Measurements from ENCODE around the gene GALNT12.

GALNT12 gene

DNA sequence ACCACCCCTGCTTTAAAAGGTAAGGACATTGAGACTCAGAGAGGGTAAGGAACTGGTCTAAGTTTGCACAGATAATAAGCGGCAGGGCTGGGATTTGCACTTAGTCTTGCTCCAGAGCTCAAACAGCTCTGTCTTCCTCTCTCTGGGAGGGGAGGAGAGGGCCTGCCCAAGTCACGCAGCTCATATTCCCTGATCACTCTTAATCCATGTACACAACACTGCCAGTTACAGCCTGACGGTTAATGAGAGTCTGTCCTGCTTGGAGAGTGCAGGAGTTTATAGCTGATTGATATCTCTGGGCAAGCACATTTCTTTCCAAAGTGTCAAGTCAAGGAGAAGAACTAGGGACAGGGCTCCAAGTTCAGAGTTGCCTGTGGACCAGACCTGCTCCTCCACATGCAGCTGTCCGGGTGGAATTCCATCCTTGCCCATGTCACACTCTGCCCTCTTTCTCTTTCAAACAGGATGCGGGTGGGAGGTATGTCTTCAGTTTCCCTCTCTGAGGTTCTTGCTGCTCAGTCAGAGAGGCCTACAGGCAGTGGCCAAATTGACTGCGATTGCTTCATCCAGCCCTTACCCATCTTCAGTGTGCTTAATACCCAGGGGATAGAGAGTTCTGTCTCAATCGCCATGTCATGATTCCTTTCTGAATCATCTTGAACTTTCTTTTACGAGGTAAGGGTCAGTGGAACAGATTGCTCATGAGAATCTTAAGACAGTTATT is 54.5 kb downstream of the GALNT12 start:
- no peak for DNase-seq (ENCODE audit: low spot score)

DNA sequence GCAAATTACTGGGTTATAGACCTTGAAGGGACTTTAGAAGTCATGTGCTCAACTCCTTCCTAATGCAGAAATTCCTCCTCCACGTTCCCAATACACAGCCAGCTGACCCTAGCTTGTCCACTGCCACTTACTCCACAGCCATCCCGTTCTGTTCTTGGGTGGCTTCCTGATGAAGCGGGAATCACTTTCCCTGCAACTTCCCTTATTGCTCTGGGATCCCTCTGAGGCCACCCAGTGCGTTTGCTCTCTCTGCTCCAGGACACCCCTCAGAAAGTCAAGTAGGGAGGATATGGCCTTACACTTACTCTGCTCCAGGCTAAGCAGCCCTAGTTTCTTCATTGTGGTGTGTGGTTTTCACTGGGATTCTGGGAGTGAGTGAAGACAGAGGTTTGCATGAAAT is 55.5 kb downstream of the GALNT12 start:
- no peak for DNase-seq (ENCODE audit: low spot score)

DNA sequence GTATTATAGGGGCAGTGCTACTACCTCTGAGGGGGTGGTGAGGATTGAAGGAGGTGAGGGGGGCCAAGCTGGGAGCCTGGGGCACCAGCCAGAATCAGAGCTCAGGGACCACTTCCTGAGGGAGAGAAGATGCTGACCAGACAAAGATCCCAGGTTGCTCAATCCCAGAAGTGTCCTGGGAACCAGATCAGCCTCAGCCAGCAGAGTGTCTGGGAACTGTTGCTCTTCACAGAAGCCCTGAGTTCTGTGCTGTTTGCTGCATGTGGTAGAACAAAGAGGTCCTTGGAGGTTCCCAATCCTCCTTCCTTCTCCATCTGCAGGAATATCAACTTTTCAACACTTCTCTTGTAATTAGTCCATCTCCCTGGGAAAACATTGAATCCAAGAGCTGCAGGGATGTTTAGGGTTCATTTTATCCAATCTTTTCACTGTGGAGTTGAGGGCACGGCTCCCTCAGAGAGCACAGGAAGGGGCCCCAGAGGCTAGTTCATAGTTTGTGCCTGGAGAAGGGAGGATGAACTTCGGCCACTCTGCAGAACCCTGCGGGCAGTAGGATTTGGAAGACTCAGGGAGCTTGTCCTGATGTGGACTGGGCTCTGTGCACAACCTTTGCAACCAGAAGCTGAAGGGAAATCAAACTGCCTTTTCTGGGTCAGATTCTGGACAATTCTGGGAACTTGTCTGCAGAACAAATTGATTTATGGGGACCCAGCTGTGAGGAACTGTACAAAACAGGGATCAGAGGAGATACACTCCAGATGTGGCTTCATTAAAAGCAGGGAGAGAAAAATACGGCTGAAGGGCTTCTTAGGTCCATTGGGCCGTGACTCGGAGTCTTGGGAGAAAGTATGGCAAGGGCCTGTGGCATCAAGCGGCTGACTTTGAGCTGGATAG is 57.1 kb downstream of the GALNT12 start:
- DNase-seq (ENCODE audit: low spot score) = no peak

DNA sequence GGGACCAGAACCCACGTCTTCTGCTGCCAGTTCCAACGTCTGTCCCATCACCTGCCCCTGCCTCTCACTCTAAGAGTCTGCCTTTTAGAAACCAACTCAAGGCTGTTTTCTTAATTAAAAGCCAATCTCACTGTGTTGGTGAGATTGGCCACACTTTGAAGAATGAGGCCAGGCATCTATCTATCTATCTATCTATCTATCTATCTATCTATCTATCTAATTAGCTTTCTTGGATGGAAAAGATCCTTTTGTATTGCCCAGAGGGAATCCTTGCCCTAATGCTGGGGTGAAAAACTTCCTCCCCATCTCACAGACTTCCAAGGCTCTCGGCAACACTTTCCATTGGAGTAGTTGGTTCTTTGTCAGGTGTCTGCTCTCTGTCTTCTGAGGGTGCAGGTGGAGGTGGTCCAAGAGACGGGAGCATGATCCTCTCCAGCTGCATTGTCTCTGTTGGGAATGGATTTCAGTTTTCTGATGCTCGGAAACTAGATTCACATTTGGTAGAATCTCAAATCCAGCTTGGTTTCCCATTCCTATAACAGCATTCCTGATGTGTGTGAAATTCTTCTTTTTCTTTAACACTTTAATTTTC is 57.9 kb downstream of the GALNT12 start:
- no peak for DNase-seq (ENCODE audit: low spot score)

DNA sequence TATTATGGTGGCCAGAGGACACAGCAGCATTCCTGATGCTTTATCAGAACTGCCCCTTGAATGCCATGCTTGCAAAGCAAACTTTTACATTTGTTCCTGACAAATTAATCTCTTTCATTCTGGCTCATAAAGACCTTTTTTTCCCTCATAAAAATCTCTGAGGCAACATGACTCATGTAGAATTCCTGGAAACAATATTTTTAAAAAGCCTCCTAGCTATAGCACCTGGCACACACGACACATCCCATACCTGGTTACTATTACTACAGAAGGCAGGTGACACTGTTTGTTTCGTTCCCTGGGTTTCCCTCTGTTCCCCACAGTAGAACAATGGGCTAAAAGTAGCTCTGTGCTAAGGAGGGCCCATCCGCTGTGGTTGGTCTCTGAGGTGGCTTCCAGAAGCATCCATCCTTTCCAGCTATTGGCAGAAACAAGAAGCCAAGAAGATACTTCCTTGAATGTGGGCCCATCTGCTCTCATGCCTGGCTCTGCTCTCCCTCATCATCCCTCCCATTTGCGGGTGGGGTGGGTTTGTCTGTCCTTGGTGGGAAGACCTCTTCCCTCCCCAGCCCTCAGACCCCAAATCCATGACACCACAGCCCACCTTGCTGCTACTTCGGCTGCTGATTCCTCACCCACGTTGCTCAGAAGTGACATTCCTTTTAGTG is 59.1 kb downstream of the GALNT12 start:
- no peak for DNase-seq (ENCODE audit: low spot score)

DNA sequence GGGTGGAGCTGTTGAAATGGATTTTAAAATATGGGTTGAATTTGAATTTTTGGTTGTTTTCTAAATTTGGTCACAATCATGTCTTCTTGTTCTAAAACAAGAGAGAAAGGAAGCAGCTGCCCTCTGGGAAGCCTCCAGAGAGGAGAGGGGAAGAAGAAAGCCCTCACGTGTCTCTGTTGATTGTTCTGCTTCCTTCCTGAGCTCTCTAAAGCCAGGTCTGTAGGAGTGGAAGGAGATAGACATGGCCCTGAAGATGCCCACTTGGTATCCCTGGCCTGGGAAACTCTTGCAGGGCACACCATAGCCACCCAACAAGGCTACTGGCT is 59.6 kb downstream of the GALNT12 start:
- no peak for DNase-seq (ENCODE audit: low spot score)

DNA sequence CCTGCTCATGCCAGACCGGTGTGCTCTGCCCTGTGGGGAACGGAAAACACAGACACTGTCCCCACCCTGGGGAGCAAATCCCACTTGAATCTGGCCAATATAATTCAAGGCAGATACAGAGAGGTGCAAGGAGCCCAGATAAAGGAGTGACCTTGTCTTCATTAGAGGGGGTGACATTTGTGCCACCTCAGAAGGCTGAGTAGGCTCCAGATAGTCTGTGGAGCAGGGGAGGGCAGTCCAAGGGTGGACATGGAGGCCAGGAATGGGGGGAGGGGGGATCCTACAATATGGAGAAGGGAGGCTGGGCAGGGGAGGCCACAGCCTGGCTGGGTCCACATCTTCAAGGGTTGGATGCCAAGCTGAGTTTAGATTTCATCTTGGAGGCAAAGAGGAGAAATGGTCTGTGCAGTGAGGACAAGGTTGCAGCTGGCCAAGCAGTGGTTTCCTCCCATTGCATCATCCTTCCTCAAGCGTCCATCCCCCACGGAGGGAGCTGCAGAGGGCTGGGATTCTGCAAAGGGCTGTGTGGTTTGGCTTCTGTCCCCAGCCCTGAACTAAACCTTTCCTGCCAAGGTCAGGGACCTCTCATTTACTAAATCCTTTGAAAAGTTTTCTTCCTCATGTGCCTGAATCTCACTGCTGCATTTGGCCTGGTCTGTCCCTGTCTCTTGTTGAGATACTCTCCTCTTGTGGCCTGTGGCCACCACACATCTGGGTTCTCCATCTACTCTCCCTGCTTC is 60.1 kb downstream of the GALNT12 start:
- no peak for DNase-seq (ENCODE audit: low spot score)

DNA sequence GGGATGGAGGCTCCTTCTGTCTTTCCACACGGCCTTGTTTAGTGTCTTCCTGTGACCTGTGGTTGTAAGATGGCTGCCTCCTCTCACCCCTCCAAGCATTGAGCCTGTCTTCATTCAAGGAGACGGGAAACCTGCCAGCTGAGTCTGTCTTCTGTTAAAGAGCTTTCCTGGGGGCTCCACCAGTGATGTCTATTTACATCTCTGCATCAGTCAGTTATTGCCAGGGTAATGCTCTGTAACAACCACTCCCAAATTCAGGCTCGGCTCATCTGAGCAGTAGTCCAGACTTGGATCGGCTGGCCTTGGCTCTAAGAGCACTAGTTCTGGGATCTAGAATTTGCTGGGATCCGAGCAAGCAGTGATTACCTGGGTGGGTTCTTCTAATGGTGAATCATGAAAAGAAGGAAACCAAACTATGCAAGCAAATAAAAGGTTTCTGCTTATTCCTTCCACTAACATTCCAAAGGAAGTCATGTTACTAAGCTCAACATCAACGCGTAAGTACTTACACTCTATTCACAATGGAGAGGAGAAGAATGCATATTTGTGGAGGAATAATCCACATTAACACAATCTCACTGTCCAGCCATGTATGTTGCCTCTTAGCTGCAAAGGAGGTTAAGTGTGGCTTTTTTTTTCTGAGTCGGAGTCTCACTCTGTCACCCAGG is 61.7 kb downstream of the GALNT12 start:
- DNase-seq (ENCODE audit: low spot score) = no peak

DNA sequence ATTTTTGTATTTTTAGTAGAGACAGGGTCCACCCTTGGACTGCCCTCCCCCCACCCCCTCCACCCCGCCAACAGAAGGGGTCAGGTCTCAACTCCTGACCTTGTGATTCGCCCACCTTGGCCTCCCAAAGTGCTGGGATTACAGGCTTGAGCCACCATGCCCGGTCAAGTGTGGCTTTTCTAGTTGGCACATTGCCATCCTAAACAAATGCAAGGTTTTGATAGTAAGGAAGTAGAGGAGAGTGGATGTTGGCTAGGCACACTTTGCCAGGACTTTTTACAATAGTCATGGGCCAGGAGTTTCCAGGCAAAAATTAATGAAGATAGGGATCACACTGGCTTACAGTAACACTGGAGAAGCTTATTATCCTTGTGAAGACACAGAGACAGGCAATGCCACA is 62.4 kb downstream of the GALNT12 start:
- no peak for DNase-seq (ENCODE audit: low spot score)

DNA sequence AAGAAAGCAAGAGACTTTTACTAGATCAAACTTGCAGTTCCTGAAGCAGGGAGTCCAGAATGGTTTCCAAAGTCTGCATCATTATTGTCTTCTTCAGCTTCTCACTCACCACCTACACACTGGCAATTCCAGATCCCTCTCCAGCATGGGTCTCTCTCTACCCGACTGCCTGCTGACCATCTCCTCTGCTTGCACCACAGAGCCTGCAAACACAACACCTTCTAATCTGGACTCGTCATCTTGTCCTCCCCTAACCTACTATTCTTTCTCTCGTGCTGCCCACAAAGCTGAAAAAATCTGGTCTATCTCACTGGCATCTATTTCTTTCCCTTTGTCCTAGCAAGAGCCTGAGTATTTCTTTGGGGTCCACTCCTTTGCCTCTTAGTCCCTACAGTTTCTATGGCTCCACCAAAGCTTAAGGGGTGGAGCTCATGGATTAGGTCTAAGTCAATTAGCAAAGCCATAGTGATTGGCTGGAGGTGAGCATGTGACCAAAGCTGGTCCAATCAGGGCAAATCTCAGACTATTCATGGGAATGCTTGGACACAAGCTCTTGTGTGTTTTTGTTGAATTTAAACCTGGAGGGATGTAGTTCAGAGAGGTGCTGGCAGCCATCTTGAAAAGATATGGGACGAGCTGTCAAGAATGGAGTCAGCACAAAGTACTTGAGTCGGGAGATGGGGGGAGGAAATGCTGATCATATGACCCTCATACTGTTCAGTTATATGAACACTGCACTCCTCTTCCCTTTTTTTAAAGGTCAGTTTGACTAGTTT is 63.5 kb downstream of the GALNT12 start:
- no peak for DNase-seq (ENCODE audit: low spot score)

DNA sequence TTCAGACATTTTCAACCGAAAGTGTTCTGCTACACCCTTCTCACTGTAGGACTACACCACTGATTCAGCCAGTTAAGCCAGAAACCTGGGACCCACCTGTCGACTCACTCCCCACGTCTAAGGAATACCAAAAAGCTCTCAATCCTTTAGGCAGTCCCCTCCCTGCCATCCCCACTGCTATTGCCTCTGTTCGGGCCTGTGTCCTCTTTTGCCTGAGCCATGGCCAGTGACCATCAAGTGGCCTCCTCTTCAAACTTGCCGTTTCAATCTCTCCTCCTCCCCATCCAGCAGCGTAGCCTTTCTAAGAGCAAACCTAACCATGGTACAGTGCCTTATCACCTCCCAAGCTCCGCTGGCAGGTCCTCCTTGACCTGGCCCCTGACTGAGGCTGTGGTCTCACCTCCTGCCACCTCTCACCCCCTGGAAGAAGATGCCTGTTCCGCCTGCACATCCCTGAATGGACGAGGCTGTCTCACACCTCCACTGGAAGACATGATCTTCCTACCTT is 64.1 kb downstream of the GALNT12 start:
- no peak for DNase-seq (ENCODE audit: low spot score)

DNA sequence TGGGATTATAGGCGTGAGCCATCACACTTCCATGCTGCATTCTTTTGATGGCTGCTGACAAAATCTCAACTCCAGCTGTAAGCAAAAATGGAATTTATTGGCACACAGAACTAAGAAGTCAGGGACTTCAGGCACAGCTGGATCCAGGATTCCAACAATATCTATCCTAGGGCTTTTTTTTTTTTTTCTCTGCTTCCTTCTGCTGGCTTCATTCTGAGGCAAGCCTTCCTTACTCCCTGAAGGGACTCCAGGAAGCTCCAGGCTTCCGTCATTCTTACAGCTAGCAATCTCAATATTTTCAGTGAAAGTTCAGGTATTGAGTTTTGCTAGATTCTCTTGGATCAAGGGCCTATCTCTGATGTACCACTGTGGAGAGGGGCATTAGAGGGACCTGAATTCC is 66.1 kb downstream of the GALNT12 start:
- no peak for DNase-seq (ENCODE audit: low spot score)

DNA sequence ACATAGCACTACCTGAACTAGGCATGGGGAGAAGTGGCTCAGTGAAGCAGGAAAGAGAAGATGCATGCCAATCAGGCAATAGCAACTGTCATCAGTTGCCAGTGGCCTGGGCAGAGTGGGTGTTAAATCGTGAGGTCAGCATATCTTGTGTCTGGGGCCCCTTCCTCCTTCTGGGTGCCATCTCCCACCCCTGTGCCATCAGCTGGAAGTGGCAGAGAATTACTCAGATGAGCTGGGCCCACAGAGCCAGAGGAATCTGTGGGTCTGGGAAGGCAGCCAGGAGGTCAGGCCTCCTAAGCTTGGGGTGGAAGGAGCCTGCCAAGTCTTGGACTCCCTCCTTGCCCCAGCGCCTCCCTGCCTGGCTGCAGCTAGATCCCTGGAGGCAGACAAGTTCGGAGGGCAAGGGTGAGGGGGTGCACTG is 66.5 kb downstream of the GALNT12 start:
- DNase-seq (ENCODE audit: low spot score) = no peak

DNA sequence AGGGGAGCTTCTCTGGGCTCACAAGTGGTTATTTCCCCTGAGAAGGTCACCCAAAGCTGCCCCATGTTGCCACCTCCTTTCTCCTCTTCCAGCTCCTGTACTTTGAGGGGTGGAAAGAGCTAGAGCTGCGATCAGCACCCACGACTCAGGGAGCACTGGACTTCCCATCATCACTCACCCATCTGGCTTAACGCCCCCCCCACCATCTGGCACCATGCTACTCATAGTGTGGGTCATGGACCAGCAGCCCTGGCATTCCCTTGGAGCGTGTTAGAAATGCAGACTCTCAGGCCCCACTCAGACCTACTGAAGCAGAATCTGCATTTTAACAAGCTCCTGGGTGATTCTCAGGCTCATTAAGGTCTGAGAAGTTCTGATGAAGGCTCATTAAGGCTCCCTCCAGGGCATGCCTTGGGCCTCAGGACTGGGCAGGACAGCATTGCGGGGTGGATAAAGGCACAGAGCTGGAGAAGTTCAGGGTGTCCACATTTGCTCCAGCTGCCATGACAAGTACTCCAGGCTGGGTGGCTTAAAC is 67.3 kb downstream of the GALNT12 start:
- no peak for DNase-seq (ENCODE audit: low spot score)

DNA sequence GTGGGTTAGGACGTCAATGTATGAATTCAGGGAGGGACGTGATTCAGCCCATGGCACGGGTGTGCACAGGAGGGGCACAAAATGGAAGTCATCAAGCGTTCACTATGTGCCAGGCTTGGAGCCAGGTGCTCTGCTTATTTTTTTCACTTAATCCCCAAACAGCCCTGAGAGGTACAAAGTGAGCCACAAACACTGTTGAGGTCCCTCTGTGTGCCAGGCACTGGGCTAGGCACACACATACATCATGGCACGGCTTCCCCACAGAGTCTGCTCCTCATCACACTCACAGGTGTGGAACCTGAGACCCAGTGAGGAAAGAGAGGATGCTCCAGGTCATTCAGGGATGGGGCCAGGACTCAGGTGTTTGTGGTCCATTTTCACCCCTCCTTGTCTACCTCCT is 68.1 kb downstream of the GALNT12 start:
- DNase-seq (ENCODE audit: low spot score) = no peak

DNA sequence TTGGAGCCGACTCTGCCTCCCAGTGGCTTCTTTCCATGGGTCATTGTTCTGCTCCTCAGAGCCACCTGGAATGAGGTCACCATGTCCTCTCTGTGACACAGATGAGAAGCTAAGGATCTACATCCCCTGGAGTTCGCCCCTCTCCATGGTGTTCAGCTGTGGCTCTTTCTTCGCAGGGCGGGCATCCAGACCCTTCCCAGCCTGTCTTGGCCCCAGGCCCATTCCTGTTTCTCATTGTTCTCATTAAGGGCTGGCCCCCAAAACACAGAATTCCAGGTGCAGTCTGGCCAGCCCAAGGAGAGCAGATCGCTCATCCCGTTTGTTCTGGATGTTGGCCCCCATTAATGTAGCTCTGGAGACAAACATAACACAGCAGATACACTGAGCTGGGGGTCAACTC is 69.8 kb downstream of the GALNT12 start:
- no peak for DNase-seq (ENCODE audit: low spot score)

DNA sequence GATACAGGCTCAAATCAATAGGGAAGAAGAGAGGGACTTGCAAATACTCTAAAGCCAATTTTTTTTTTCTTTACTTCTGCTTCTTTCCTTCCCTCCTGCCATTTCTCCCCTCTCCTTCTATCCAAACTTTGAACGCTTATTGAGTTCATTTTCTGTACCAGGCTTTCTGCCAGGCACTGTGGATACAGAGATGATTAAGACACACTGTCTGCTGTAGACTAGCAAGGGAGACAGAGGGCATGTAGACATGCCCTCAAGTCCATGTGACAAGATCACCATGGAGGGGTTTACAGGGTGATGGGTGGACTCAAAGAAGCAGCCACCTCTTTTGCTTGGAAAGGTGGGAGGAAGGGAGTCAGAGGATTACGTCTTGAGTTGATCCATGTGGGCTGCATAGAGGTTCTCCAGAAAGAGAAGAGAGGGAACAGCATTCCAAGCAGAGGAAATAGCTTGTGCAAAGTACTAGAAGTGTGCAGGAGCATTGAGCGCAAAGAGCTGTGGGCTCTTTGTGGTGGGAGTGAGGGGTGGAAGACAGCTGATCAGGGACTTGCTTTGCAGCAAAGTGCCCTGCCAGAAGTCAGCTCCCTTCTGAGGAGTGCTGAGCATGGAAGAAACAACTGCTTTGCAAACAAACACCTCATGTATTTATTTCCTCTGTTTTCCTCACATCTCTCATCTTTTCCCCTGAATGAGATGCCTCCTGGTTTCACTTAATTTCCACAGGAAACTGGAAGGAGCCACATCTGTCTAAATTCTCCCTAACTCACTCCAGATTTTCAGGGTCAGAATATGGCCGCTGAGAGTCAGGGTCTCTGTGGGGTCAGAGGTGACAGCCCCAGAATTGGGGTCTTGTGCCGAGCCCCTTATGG is 71.9 kb downstream of the GALNT12 start:
- DNase-seq (ENCODE audit: low spot score) = no peak

DNA sequence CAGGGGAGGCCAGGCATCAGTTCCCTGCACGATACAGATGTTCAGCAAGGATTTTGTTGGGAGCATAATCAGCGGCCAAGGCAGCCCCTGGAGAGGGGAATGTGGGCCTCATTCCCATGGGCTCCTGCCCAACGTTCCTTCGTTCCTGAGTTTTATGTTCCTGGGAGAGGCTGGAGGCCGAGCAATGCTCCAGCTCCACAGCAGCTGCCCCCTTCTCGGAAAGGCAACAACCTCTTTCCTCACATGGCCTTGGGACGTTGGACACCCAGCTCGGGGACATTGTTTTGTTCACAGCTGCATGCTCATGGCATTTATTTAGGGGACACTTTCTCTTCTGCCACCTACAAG is 72.5 kb downstream of the GALNT12 start:
- no peak for DNase-seq (ENCODE audit: low spot score)

DNA sequence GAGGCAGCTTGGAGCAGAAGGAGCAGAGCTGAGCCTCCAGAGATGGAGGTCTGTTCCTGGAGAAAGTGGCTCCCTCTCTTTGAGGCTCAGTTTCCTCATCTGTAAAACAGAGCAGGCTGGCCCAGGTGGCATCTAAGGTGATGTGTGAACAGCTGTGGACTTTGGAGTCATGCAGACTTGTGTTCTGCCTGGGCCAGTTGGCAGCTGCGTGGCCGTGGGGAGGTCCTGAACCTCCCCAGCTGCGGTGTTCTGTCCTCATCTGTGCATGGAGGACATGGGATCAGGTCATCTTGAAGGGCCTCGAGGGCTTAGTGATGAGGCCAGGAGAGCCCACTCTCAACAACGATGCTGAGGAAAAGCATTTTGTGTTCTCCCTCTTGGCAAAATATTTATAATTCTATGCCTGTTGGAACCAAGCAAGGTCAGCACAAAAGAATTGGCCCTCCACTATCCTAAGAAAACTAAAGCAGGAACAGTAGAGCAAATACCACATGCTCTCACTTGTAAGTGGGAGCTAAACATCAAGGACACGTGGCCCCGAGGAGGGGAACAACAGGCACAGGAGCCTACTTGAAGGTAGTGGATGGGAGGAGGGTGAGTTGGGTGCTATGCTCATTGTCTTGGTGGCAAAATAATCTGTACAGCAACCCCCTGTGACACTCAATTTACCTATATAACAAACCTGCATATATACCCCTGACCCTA is 73.0 kb downstream of the GALNT12 start:
- DNase-seq (ENCODE audit: low spot score) = no peak

Data from CD4-positive, alpha-beta T cell treated with Interleukin-15 for 4 hours (primary cell).